A549 treated with CpdA at 1 μM for 4 hours (cell line): ENCODE data around the gene ID3. TPM values are rescaled to one million over a fixed set of nuclear protein-coding genes. Genes with fewer than 3 reads are reported as not detected.

Experiments
- total RNA-seq: library from RNA; stranded (reverse); fragments of 200-300 nt; extraction: Qiagen RNA extraction; gene quantifications from 5 replicates; pipeline ENCODE4 v1.2.3, GENCODE V29; 2022; ENCODE audit warnings: low read depth

The ID3 gene, protein sequence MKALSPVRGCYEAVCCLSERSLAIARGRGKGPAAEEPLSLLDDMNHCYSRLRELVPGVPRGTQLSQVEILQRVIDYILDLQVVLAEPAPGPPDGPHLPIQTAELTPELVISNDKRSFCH
- total RNA-seq: 250 to 396 TPM (median 351 TPM) in 5 replicates

DNA sequence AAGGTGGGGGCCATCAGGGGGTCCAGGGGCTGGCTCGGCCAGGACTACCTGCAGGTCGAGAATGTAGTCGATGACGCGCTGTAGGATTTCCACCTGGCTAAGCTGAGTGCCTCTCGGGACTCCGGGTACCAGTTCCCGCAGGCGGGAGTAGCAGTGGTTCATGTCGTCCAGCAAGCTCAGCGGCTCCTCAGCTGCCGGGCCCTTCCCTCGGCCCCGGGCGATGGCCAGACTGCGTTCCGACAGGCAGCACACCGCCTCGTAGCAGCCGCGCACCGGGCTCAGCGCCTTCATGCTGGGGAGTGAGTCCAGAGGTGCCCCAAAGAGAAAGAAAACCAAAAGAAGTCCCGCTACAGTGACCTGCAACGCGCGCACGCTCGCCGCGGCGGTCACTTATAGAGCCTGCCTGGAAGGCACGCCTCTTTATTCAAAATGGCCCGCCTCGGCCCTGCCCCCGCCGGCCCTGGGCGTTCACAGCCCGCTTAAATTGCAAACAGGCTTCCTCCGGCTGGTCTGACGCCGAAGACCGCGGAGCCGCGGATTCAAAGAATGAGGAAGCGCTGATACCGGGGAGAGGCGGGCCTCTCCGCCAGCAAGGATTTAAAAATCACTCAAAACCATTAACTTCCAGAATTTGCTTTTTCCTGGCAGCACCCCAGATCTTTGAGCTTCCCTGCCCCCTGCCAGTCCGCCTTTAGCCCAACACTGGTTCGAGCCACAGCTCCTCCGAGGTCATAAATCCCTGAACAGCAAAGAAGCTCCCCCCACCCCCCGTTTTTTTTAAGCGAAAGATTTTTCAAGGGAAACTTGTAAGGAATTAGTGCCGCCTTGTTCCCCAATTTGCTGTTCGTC lies at the start of gene ID3:
Gene ID3, minus strand, starts transcription at position 366 of the 849 bp plus-strand sequence. Its CDS starts 75 bp downstream, at position 291.

GRCh38 chr1:23530747-23531561 lies 28.3 kb downstream of the ID3 start, which contains the start of gene E2F2:
E2F2 (minus strand) TSS chr1:23531233; CDS start chr1:23530793, 440 bp downstream.

Other genes with a start within 250 kb of the ID3 start
- 154 to 221 TPM (median 170 TPM) in 5 replicates for gene HNRNPR, start 215.2 kb downstream of the ID3 start, total RNA-seq
- 5.1 to 6.2 TPM (median 5.4 TPM) in 5 replicates for gene ZNF436, start 189.7 kb downstream of the ID3 start, total RNA-seq
- 0.17 to 0.42 TPM (median 0.29 TPM) in 5 replicates for gene TCEA3, start 134.8 kb downstream of the ID3 start, total RNA-seq
- 2.4 to 3.8 TPM (median 3.1 TPM) in 5 replicates for gene ASAP3, start 75.3 kb downstream of the ID3 start, total RNA-seq
- 2.3 to 2.7 TPM (median 2.5 TPM) in 5 replicates for gene E2F2, start 28.3 kb downstream of the ID3 start, total RNA-seq
- 1,243 to 1,564 TPM (median 1,402 TPM) in 5 replicates for gene RPL11, start 132.3 kb upstream of the ID3 start, total RNA-seq
- gene ELOA, start 184.0 kb upstream of the ID3 start, total RNA-seq: 25.9 to 33.4 TPM (median 27.1 TPM) in 5 replicates
- 29.5 to 40.2 TPM (median 36.9 TPM) in 5 replicates for gene PITHD1, start 218.9 kb upstream of the ID3 start, total RNA-seq
- 58.0 to 63.2 TPM (median 62.5 TPM) in 5 replicates for gene LYPLA2, start 231.6 kb upstream of the ID3 start, total RNA-seq
- 66.9 to 78.9 TPM (median 74.3 TPM) in 5 replicates for gene GALE, start 241.3 kb upstream of the ID3 start, total RNA-seq